Kidney (tissue), 14 donors: ENCODE results near the gene CDX2. TPM values are rescaled to one million over a fixed set of nuclear protein-coding genes. Genes with fewer than 3 reads are reported as not detected.

Experiments used
- DNase-seq, 5 donors: peaks; one replicate each; pipeline ENCODE4 v3.0.0-alpha.2; 2013 to 2020
- FAIRE-seq: peaks from 2 replicates; lab custom pipeline; 2012; peaks lifted over from hg19 to GRCh38; lab: Jason Lieb, UNC
- H3K27ac ChIP-seq, 2 donors: one replicate each; pipeline ENCODE4 v1.7.0; 2013; ENCODE audit warnings: low read depth in 2 of 2, low read length in 2 of 2, inconsistent platforms in 1 of 2
- H3K27me3 ChIP-seq: one replicate; pipeline ENCODE4 v1.7.1; 2013; ENCODE audit warnings: low read length, inconsistent platforms; ENCODE audit not compliant: control insufficient read depth, insufficient read depth
- H3K36me3 ChIP-seq, 3 donors: one replicate each; pipeline versions ENCODE4 v1.7.0 to v1.7.1; 2013; ENCODE audit warnings: low read length in 3 of 3, control low read depth in 1 of 3, inconsistent platforms in 1 of 3; ENCODE audit not compliant: insufficient read depth in 3 of 3, control insufficient read depth in 2 of 3
- H3K4me1 ChIP-seq, 3 donors: one replicate each; pipeline versions ENCODE4 v1.7.0 to v1.7.1; 2013; ENCODE audit warnings: low read length in 3 of 3, inconsistent platforms in 1 of 3, low read depth in 1 of 3; ENCODE audit not compliant: control insufficient read depth in 2 of 3, insufficient read depth in 2 of 3
- H3K4me3 ChIP-seq, 3 donors: one replicate each; pipeline versions ENCODE4 v1.7.0 to v1.8.1; 2013; ENCODE audit warnings: low read length in 3 of 3, control low read depth in 1 of 3, inconsistent platforms in 1 of 3
- H3K9ac ChIP-seq, 3 donors: one replicate each; pipeline versions ENCODE4 v1.7.0 to v1.7.1; 2013; ENCODE audit warnings: low read length in 3 of 3, control low read depth in 1 of 3, inconsistent platforms in 1 of 3
- H3K9me3 ChIP-seq, 3 donors: one replicate each; pipeline versions ENCODE4 v1.7.0 to v1.7.1; 2013; ENCODE audit warnings: low read length in 3 of 3, control low read depth in 1 of 3, inconsistent platforms in 1 of 3; ENCODE audit not compliant: control insufficient read depth in 2 of 3, insufficient read depth in 1 of 3
- intact Hi-C: fragments of 100-400 bp; cut with DNase I; formaldehyde crosslinking; loops from one replicate; pipeline ENCODE4 v1.11.1; 2022
- polyA plus RNA-seq: library from polyadenylated mRNA; stranded (reverse); fragments of 350-450 nt; fragmentation: Illumina TruSeq; extraction: RNeasy Lipid Tissue Mini Kit (QIAGEN cat#74804); gene quantifications from one replicate; pipeline ENCODE4 v1.2.3, GENCODE V29; 2014; ENCODE audit warnings: low read depth, low replicate concordance; ENCODE audit not compliant: insufficient read depth
- total RNA-seq: library from RNA; stranded (reverse); fragmentation: NEBNext Ultra II Directional; extraction: Animal tissue kit (Norgen Biotek cat#: 25700); gene quantifications from one replicate; pipeline ENCODE4 v1.2.1, GENCODE V29; 2021
- TF ChIP-seq, protein P1 (sequence below): IDR thresholded peaks from 3 replicates; pipeline ENCODE4 v1.5.1; 2012; ENCODE audit warnings: mild to moderate bottlenecking, moderate library complexity, borderline replicate concordance; ENCODE audit not compliant: insufficient read depth; ENCODE audit errors: extremely low read depth
- donor health status: control.
- donor health status: control.
- donor health status: control.
- donor health status: control.
- donor health status: control.
- donor health status: DM: yes; HTN: yes; CAD: no.
- donor health status: Normal renal cell carcinoma (clear cell type).

The CDX2 gene
- total and polyA plus RNA-seq, 2 donors from 2014 or later: not detected

DNA sequence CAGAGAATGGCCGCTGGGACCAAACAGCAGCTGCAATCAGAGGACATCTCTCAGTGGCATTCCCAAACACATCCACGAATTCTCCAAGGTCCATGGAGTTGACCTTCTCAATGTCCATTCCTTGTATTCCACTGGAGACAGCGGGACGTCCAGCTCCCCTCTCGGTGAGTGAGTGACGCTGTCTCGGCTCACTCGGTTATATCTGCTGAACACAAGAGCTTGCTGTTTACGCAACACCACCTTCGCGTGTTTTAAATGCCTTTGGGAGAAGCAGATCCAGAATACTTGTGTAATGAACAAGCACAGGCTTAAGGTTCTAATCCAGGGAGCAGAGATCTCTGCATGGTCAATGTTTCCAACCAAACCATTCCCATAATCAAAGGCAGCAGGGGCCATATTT is 19.4 kb upstream of the CDX2 start, which contains the start of gene URAD:
Gene URAD (minus strand): TSS at position 174 of the 400 bp plus-strand sequence. CDS start 56 bp downstream, at position 118.
- H3K36me3 ChIP-seq: no peaks in the 10 kb centered on the region
- intact Hi-C loops: loop anchor here (10.0 kb wide), 1 partner anchor 624 kb away; no protein-coding TSS in a partner anchor
- no peak within 1 kb of the TSS for H3K4me3 ChIP-seq
- H3K27me3 ChIP-seq: peaks cover 3% of the 10 kb centered on the region
- TF ChIP-seq, protein P1, sequence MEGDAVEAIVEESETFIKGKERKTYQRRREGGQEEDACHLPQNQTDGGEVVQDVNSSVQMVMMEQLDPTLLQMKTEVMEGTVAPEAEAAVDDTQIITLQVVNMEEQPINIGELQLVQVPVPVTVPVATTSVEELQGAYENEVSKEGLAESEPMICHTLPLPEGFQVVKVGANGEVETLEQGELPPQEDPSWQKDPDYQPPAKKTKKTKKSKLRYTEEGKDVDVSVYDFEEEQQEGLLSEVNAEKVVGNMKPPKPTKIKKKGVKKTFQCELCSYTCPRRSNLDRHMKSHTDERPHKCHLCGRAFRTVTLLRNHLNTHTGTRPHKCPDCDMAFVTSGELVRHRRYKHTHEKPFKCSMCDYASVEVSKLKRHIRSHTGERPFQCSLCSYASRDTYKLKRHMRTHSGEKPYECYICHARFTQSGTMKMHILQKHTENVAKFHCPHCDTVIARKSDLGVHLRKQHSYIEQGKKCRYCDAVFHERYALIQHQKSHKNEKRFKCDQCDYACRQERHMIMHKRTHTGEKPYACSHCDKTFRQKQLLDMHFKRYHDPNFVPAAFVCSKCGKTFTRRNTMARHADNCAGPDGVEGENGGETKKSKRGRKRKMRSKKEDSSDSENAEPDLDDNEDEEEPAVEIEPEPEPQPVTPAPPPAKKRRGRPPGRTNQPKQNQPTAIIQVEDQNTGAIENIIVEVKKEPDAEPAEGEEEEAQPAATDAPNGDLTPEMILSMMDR: no peak
- FAIRE-seq (no peak), DNase-seq (no peak)
- H3K4me1 ChIP-seq: peaks cover 0 to 3% (median 0%) of the 10 kb centered on the region in 3 donors
- no peaks in the 10 kb centered on the region for H3K9me3 ChIP-seq
- no peak within 1 kb of the TSS for H3K9ac ChIP-seq
- no peak within 1 kb of the TSS for H3K27ac ChIP-seq

GRCh38 chr13:27985600-27985999 is 16.5 kb upstream of the CDX2 start:
- FAIRE-seq (no peak), DNase-seq (no peak)
- no peak overlapping the region for H3K9ac ChIP-seq
- TF ChIP-seq, protein P1: no peak
- no peak overlapping the region for H3K27ac ChIP-seq
- H3K9me3 ChIP-seq: no peaks in the 10 kb centered on the region
- no peaks in the 10 kb centered on the region for H3K36me3 ChIP-seq
- intact Hi-C loops: loop anchor here (10.0 kb wide), 1 partner anchor 621 kb away; no protein-coding TSS in a partner anchor
- H3K4me3 ChIP-seq: no peak overlapping the region
- H3K4me1 ChIP-seq: peaks cover 0 to 3% (median 0%) of the 10 kb centered on the region in 3 donors
- peaks cover 26% of the 10 kb centered on the region for H3K27me3 ChIP-seq

- FAIRE-seq (no peak), DNase-seq (no peak)
- Histone ChIP-seq H3K27ac (no peak overlapping the region), H3K4me3 (no peak overlapping the region), H3K27me3 (peaks cover 47% of the 10 kb centered on the region), H3K9ac (no peak overlapping the region), H3K36me3 (no peaks in the 10 kb centered on the region), H3K9me3 (no peaks in the 10 kb centered on the region), H3K4me1 (peaks cover 0 to under 1% (median 0%) of the 10 kb centered on the region in 3 donors)
- TF ChIP-seq, protein P1: no peak
- intact Hi-C loops: loop anchor here (10.0 kb wide), 1 partner anchor 618 kb away; no protein-coding TSS in a partner anchor
These were observed 13.2 kb upstream of the CDX2 start for GRCh38 chr13:27982361-27982760.
